NCI-H2227 (cell line): ENCODE results near the gene CPNE4.
A peak's percentile ranks its signal among the peaks of the same experiment; 100 is the strongest.
"Not testable (repeated sequence)": the region's sequence is repeated elsewhere in the genome, so short reads cannot be mapped to it uniquely, and the experiment has no call there.

Experiments
- DNase-seq: peaks from one replicate; lab custom pipeline; 2025; ENCODE audit not compliant: unreplicated experiment; lab: John Stamatoyannopoulos, UW

The CPNE4 gene

GRCh38 chr3:131963442-131963841 lies 71.4 kb downstream of the CPNE4 start:
- DNase-seq = not testable (repeated sequence)

- DNase-seq = no peak
Measured at GRCh38 chr3:131962982-131963381, 71.8 kb downstream of the CPNE4 start.

- no peak for DNase-seq
Measured at GRCh38 chr3:131960324-131960723, 74.5 kb downstream of the CPNE4 start.

- no peak for DNase-seq
Measured at GRCh38 chr3:131957980-131958379, 76.8 kb downstream of the CPNE4 start.

- DNase-seq = no peak
Measured at GRCh38 chr3:131957511-131957910, 77.3 kb downstream of the CPNE4 start.

GRCh38 chr3:131948806-131949205 lies 86.0 kb downstream of the CPNE4 start:
- DNase-seq = no peak

- DNase-seq = no peak
Measured at GRCh38 chr3:131944676-131945075, 90.1 kb downstream of the CPNE4 start.

GRCh38 chr3:131933665-131934064 lies 101.1 kb downstream of the CPNE4 start:
- DNase-seq = no peak

GRCh38 chr3:131928593-131928992 lies 106.2 kb downstream of the CPNE4 start:
- no peak for DNase-seq

GRCh38 chr3:131925571-131925970 lies 109.2 kb downstream of the CPNE4 start:
- no peak for DNase-seq

- DNase-seq = no peak
Measured at GRCh38 chr3:131922356-131922755, 112.5 kb downstream of the CPNE4 start.

- DNase-seq = no peak
Measured at GRCh38 chr3:131917006-131917405, 117.8 kb downstream of the CPNE4 start.

GRCh38 chr3:131914090-131914691 lies 120.6 kb downstream of the CPNE4 start:
- DNase-seq = no peak

GRCh38 chr3:131912255-131912654 lies 122.6 kb downstream of the CPNE4 start:
- no peak for DNase-seq

GRCh38 chr3:131907796-131908195 lies 127.0 kb downstream of the CPNE4 start:
- DNase-seq = peak; percentile 10

- DNase-seq = no peak
Measured at GRCh38 chr3:131903988-131904415, 130.8 kb downstream of the CPNE4 start.

GRCh38 chr3:131901686-131902085 lies 133.1 kb downstream of the CPNE4 start:
- DNase-seq = no peak

- no peak for DNase-seq
Measured at GRCh38 chr3:131900891-131901290, 133.9 kb downstream of the CPNE4 start.

GRCh38 chr3:131899021-131899420 lies 135.8 kb downstream of the CPNE4 start:
- DNase-seq = no peak

GRCh38 chr3:131898346-131898745 lies 136.5 kb downstream of the CPNE4 start:
- no peak for DNase-seq

GRCh38 chr3:131896285-131896684 lies 138.5 kb downstream of the CPNE4 start:
- no peak for DNase-seq

- no peak for DNase-seq
Measured at GRCh38 chr3:131895766-131896165, 139.0 kb downstream of the CPNE4 start.

GRCh38 chr3:131892331-131892730 lies 142.5 kb downstream of the CPNE4 start:
- DNase-seq = no peak
